Activated CD8-positive, alpha-beta T cell treated with anti-CD3 and anti-CD28 coated beads for 36 hours (primary cell): ENCODE data around the gene STK24. TPM values are rescaled to one million over a fixed set of nuclear protein-coding genes. Genes with fewer than 3 reads are reported as not detected.

ENCODE experiments used
- ATAC-seq: fragments of 200-7000 bp; cut with Tn5 transposase; one replicate; pipeline ENCODE4 v1.10.0; 2021; ENCODE audit warnings: mild to moderate bottlenecking, moderate library complexity
- CTCF ChIA-PET: fragments of 350-600 bp; sonication (Branson Sonifier 250); formaldehyde crosslinking; loops from one replicate; lab custom pipeline; 2021; ENCODE audit warnings: antibody characterized with exemption; lab: Charles Lee
- POLR2A ChIA-PET: fragments of 350-600 bp; sonication (Branson Sonifier 250); formaldehyde crosslinking; loops from one replicate; lab custom pipeline; 2021; ENCODE audit warnings: antibody characterized with exemption; lab: Charles Lee
- DNase-seq: peaks from one replicate; pipeline ENCODE4 v3.0.0-alpha.2; 2020
- H3K27ac Mint-ChIP-seq: one replicate; pipeline ENCODE4 v1.8.0; 2021; ENCODE audit warnings: mild to moderate bottlenecking, mixed read lengths
- H3K27me3 Mint-ChIP-seq: one replicate; pipeline ENCODE4 v1.8.0; 2021; ENCODE audit warnings: mixed read lengths
- H3K36me3 Mint-ChIP-seq: one replicate; pipeline ENCODE4 v1.8.0; 2021; ENCODE audit warnings: low read depth, mixed read lengths
- H3K4me1 Mint-ChIP-seq: one replicate; pipeline ENCODE4 v1.8.0; 2021; ENCODE audit warnings: low read depth, mixed read lengths
- H3K4me3 Mint-ChIP-seq: one replicate; pipeline ENCODE4 v1.8.0; 2021; ENCODE audit warnings: mild to moderate bottlenecking, moderate library complexity, mixed read lengths
- H3K9me3 Mint-ChIP-seq: one replicate; pipeline ENCODE4 v1.8.0; 2021; ENCODE audit warnings: mixed read lengths
- intact Hi-C: fragments of 100-400 bp; cut with micrococcal nuclease; formaldehyde crosslinking; loops from one replicate; pipeline ENCODE4 v1.10.0; 2022
- total RNA-seq, 2 experiments: library from RNA; stranded (reverse); gene quantifications; one replicate each; pipeline ENCODE4 v1.2.3, GENCODE V29; 2021
- TF ChIP-seq, protein P1 (sequence below): fragments of 200-600 bp; IDR thresholded peaks from one replicate; pipeline ENCODE4 v1.8.0; 2022; ENCODE audit warnings: antibody characterized with exemption, mild to moderate bottlenecking

The STK24 gene
- total RNA-seq, 2 experiments from 2014 or later, result 118 TPM

DNA sequence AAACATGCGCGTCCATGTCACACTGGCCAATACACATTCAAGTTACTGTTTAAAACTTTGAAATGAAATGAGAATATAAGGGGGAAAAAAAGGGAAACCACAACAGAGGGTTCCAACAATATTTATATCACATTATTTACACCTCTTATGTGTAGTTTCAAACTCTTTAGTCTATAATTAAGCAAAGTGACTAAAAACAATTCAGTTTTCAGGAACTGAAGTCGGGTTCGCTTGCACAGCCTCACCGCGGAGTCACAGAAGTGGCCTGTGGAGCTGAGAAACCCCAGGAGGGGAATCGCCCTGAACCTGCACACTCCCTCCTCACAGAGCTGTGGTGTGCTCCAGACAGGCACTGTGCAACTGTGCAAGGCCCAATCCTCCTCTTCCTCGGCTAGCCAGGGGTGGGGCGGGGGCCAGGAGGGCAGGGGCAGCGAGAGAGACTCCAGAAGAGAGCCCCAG is 75.9 kb downstream of the STK24 start:
- ATAC-seq, result no peak
- CTCF ChIA-PET, result interaction anchor here (1.2 kb wide), 1 partner anchor 152 kb away, joined by 4 read pairs; no protein-coding TSS in a partner anchor
- Mint-ChIP-seq H3K36me3 (peaks cover 29% of the 10 kb centered on the region), H3K4me3 (no peak overlapping the region), H3K27ac (no peak overlapping the region), H3K27me3 (no peaks in the 10 kb centered on the region), H3K9me3 (no peaks in the 10 kb centered on the region), H3K4me1 (peaks cover 69% of the 10 kb centered on the region)
- intact Hi-C loops, result no loop called here
- POLR2A ChIA-PET, result interaction anchor here (1.3 kb wide), 1 partner anchor 152 kb away, joined by 3 read pairs; no protein-coding TSS in a partner anchor
- no peak for DNase-seq
- TF ChIP-seq, protein P1, sequence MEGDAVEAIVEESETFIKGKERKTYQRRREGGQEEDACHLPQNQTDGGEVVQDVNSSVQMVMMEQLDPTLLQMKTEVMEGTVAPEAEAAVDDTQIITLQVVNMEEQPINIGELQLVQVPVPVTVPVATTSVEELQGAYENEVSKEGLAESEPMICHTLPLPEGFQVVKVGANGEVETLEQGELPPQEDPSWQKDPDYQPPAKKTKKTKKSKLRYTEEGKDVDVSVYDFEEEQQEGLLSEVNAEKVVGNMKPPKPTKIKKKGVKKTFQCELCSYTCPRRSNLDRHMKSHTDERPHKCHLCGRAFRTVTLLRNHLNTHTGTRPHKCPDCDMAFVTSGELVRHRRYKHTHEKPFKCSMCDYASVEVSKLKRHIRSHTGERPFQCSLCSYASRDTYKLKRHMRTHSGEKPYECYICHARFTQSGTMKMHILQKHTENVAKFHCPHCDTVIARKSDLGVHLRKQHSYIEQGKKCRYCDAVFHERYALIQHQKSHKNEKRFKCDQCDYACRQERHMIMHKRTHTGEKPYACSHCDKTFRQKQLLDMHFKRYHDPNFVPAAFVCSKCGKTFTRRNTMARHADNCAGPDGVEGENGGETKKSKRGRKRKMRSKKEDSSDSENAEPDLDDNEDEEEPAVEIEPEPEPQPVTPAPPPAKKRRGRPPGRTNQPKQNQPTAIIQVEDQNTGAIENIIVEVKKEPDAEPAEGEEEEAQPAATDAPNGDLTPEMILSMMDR, result no peak

DNA sequence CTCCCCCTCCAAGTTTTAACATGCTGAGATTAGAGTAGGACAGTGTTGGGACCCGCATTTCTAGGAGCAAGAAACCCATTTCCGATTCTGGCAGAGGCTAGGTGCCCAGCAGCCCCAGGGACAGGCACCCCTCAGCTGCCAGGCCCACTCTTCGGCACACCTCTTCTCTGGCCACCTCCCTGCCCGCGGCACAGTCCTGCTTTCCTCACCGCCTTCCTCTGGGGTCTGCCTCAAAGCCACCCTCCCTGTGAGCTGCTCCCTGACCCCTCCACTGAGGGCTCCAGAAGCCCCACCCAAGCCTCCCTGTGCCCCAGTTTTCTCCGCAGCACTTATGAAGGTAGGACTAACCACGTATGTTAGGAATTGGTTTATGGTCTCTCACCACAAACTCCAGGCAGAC is 79.9 kb downstream of the STK24 start:
- POLR2A ChIA-PET, result interaction anchor here (0.9 kb wide), 1 partner anchor 11 kb away, joined by 3 read pairs; no protein-coding TSS in a partner anchor
- H3K4me1 Mint-ChIP-seq, result peaks cover 54% of the 10 kb centered on the region
- TF ChIP-seq, protein P1, result no peak
- CTCF ChIA-PET, result interaction anchor here (1.6 kb wide), 1 partner anchor 8 kb away, joined by 3 read pairs; no protein-coding TSS in a partner anchor
- intact Hi-C loops, result no loop called here
- H3K9me3 Mint-ChIP-seq, result no peaks in the 10 kb centered on the region
- H3K27me3 Mint-ChIP-seq, result no peaks in the 10 kb centered on the region
- no peak overlapping the region for H3K27ac Mint-ChIP-seq
- peaks cover 16% of the 10 kb centered on the region for H3K36me3 Mint-ChIP-seq
- ATAC-seq (no peak), DNase-seq (no peak)
- no peak overlapping the region for H3K4me3 Mint-ChIP-seq

DNA sequence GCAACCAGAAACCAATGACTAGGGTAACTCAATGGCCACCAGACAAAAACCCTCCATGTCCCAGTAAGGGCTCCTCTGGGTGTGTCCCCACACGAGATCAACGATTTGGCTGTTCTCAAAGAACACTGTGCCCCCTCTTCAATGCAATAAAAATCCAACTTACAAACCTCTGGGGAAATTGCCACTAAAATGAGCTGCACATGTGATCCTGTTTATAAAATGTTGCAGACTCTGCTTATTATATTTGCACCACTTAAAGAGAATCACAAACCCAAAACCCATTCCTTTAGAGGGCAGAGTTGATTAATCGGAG is 80.5 kb downstream of the STK24 start:
- POLR2A ChIA-PET, result interaction anchor here (0.7 kb wide), 1 partner anchor 123 kb away, joined by 3 read pairs; no protein-coding TSS in a partner anchor
- ATAC-seq (no peak), DNase-seq (no peak)
- CTCF ChIA-PET, result interaction anchor here (1.6 kb wide), 1 partner anchor 9 kb away, joined by 3 read pairs; no protein-coding TSS in a partner anchor
- TF ChIP-seq, protein P1, result no peak
- no peak overlapping the region for H3K27ac Mint-ChIP-seq
- no peak overlapping the region for H3K4me3 Mint-ChIP-seq
- H3K9me3 Mint-ChIP-seq, result no peaks in the 10 kb centered on the region
- intact Hi-C loops, result no loop called here
- peaks cover 17% of the 10 kb centered on the region for H3K36me3 Mint-ChIP-seq
- H3K27me3 Mint-ChIP-seq, result no peaks in the 10 kb centered on the region
- H3K4me1 Mint-ChIP-seq, result peaks cover 53% of the 10 kb centered on the region

DNA sequence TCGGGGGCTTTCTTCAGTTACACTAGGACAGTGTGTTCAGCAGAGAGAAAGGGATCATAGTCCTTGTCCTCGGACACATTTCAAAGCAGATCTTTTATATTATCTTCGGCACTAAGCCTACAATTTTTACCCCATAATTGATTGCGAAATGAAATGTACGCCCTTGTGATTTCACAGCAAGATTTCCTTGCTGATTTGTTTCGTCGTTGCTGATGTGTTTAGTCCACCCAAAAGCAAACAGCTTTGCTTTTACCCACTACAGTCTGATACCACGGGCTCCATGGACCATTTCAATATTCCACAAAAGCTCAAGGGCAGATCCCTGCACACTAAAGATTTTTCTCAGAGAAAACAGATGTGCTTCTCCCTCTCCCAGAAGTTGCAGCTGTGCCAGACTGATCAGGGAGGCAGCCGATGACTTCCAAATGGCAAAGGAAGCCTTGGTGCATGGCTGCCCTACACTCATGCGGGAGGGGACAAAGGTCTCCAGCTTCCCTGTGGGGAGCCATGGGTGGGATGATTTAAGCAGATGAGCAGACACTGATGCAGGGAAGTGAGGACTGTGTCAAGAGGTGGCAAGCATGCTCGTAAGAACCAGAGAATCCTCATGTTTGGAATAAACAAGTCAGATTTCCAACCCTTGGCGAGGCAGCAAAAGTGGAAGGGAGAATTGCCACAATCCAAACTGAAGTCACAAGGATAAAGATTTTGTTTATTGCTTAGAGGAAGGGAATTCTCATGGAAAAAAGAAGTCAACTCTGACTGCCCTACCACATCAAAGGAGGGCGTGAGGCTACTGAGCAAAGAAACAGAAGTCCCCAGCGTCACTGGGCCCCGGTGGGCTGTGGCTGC is 81.1 kb downstream of the STK24 start:
- H3K27ac Mint-ChIP-seq, result no peak overlapping the region
- no peak overlapping the region for H3K4me3 Mint-ChIP-seq
- TF ChIP-seq, protein P1, result no peak
- no peak for DNase-seq
- no peak for ATAC-seq
- POLR2A ChIA-PET, result interaction anchor here (0.7 kb wide), 1 partner anchor 124 kb away, joined by 3 read pairs; no protein-coding TSS in a partner anchor
- H3K36me3 Mint-ChIP-seq, result peaks cover 20% of the 10 kb centered on the region
- peaks cover 55% of the 10 kb centered on the region for H3K4me1 Mint-ChIP-seq
- H3K27me3 Mint-ChIP-seq, result no peaks in the 10 kb centered on the region
- H3K9me3 Mint-ChIP-seq, result no peaks in the 10 kb centered on the region
- CTCF ChIA-PET, result interaction anchor here (1.6 kb wide), 1 partner anchor 9 kb away, joined by 3 read pairs; no protein-coding TSS in a partner anchor
- intact Hi-C loops, result no loop called here

DNA sequence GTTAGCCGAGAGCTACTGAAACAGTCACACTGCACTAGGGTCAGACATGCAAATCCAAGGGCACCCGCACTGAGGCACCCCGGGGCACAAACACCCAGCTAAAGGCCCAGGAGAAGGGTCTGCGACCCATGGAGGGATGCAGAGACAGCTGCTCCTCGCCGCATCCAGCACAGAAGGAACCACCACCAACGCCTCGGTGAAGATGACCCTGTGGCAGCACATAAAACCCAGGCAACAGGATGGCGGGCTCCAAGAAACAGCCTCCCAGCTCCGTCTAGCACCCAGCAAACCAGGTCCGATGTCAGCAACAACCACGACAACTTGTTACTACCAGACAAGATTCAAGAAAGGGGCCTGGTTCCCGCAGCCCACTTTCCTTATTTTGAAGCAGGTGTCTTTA is 82.1 kb downstream of the STK24 start:
- Mint-ChIP-seq H3K36me3 (peaks cover 16% of the 10 kb centered on the region), H3K4me1 (peaks cover 53% of the 10 kb centered on the region), H3K4me3 (no peak overlapping the region), H3K27me3 (no peaks in the 10 kb centered on the region), H3K9me3 (no peaks in the 10 kb centered on the region), H3K27ac (no peak overlapping the region)
- TF ChIP-seq, protein P1, result no peak
- no peak for DNase-seq
- ChIA-PET CTCF (no interaction called here), POLR2A (no interaction called here)
- intact Hi-C loops, result no loop called here
- ATAC-seq, result no peak
